Naive thymus-derived CD4-positive, alpha-beta T cell (primary cell): Measurements from ENCODE around the gene AXIN2. TPM values are rescaled to one million over a fixed set of nuclear protein-coding genes. Genes with fewer than 3 reads are reported as not detected.

Experiments used
- ATAC-seq: fragments of 150-1000 bp; cut with Tn5 transposase; 2 replicates; pipeline ENCODE4 v1.10.0; 2021; ENCODE audit warnings: mild to moderate bottlenecking, moderate library complexity
- CTCF ChIA-PET: fragments of 350-600 bp; sonication (Branson Sonifier 250); formaldehyde crosslinking; loops from one replicate; lab custom pipeline; 2021; ENCODE audit warnings: antibody characterized with exemption; lab: Charles Lee
- POLR2A ChIA-PET: fragments of 350-600 bp; sonication (Branson Sonifier 250); formaldehyde crosslinking; loops from one replicate; lab custom pipeline; 2021; ENCODE audit warnings: antibody characterized with exemption, inconsistent platforms; lab: Charles Lee
- DNase-seq, 9 donors: peaks; one replicate each; pipeline versions ENCODE4 v3.0.0 to v3.0.0-alpha.2; 2020 to 2022; ENCODE audit warnings: mixed read lengths in 1 of 9
- H3K27ac ChIP-seq: one replicate; pipeline ENCODE4 v1.7.0; 2013; ENCODE audit warnings: mild to moderate bottlenecking, low read depth, low read length, moderate library complexity
- H3K27me3 ChIP-seq, 2 donors: one replicate each; pipeline ENCODE4 v1.7.0; 2013; ENCODE audit warnings: low read length in 2 of 2, mild to moderate bottlenecking in 2 of 2, moderate library complexity in 2 of 2; ENCODE audit not compliant: control insufficient read depth in 2 of 2, insufficient read depth in 2 of 2
- H3K36me3 ChIP-seq, 3 experiments: 1 replicate in 2 of 3; 2 replicates in 1 of 3; pipeline ENCODE4 v1.7.0; 2013; ENCODE audit warnings: low read length in 3 of 3, mild to moderate bottlenecking in 3 of 3, moderate library complexity in 1 of 3; ENCODE audit not compliant: insufficient read depth in 3 of 3, control insufficient read depth in 2 of 3
- H3K4me1 ChIP-seq, 2 donors: one replicate each; pipeline ENCODE4 v1.7.0; 2013; ENCODE audit warnings: low read length in 2 of 2, mild to moderate bottlenecking in 2 of 2, moderate library complexity in 1 of 2; ENCODE audit not compliant: control insufficient read depth in 2 of 2, insufficient read depth in 2 of 2
- H3K4me3 ChIP-seq: 2 replicates; pipeline ENCODE4 v1.7.0; 2013; ENCODE audit warnings: mild to moderate bottlenecking, low read length
- H3K9me3 ChIP-seq, 3 experiments: 1 replicate in 2 of 3; 2 replicates in 1 of 3; pipeline ENCODE4 v1.7.0; 2013; ENCODE audit warnings: low read length in 3 of 3; ENCODE audit not compliant: control insufficient read depth in 2 of 3
- H3K27ac Mint-ChIP-seq, 9 donors: one replicate each; pipeline ENCODE4 v1.8.0; 2020 to 2022; ENCODE audit warnings: mixed read lengths in 9 of 9, mild to moderate bottlenecking in 8 of 9, moderate library complexity in 5 of 9, inconsistent platforms in 2 of 9
- H3K27me3 Mint-ChIP-seq, 5 donors: one replicate each; pipeline ENCODE4 v1.8.0; 2021 to 2022; ENCODE audit warnings: mixed read lengths in 5 of 5, mild to moderate bottlenecking in 1 of 5
- H3K36me3 Mint-ChIP-seq, 5 donors: one replicate each; pipeline ENCODE4 v1.8.0; 2020 to 2022; ENCODE audit warnings: mixed read lengths in 5 of 5, mild to moderate bottlenecking in 3 of 5, inconsistent platforms in 1 of 5
- H3K4me1 Mint-ChIP-seq, 7 donors: one replicate each; pipeline ENCODE4 v1.8.0; 2020 to 2022; ENCODE audit warnings: mixed read lengths in 7 of 7, mild to moderate bottlenecking in 3 of 7, inconsistent platforms in 1 of 7
- H3K4me3 Mint-ChIP-seq, 10 donors: one replicate each; pipeline ENCODE4 v1.8.0; 2020 to 2022; ENCODE audit warnings: mild to moderate bottlenecking in 10 of 10, mixed read lengths in 10 of 10, moderate library complexity in 6 of 10, inconsistent platforms in 2 of 10
- H3K9me3 Mint-ChIP-seq, 11 donors: one replicate each; pipeline ENCODE4 v1.8.0; 2020 to 2022; ENCODE audit warnings: mixed read lengths in 11 of 11, mild to moderate bottlenecking in 4 of 11, inconsistent platforms in 1 of 11, moderate library complexity in 1 of 11
- intact Hi-C, 2 donors: fragments of 100-400 bp; cut with micrococcal nuclease; formaldehyde crosslinking; loops; one replicate each; pipeline ENCODE4 v1.15.1; 2023
- polyA plus RNA-seq, 2 donors: library from polyadenylated mRNA; unstranded; fragments of 300-500 nt; fragmentation: Illumina TruSeq; gene quantifications; one replicate each; pipeline ENCODE4 v1.2.3, GENCODE V29; 2021
- total RNA-seq, 6 experiments: library from RNA in 5 of 6; stranded (reverse) in 5 of 6; gene quantifications; 1 replicate in 5 of 6; 2 replicates in 1 of 6; pipeline ENCODE4 v1.2.3 and lab custom pipeline; 2021 to 2026

The AXIN2 gene
- total and polyA plus RNA-seq, 7 experiments from 2014 or later: 7.4 to 63.4 (median 21.7) TPM

DNA sequence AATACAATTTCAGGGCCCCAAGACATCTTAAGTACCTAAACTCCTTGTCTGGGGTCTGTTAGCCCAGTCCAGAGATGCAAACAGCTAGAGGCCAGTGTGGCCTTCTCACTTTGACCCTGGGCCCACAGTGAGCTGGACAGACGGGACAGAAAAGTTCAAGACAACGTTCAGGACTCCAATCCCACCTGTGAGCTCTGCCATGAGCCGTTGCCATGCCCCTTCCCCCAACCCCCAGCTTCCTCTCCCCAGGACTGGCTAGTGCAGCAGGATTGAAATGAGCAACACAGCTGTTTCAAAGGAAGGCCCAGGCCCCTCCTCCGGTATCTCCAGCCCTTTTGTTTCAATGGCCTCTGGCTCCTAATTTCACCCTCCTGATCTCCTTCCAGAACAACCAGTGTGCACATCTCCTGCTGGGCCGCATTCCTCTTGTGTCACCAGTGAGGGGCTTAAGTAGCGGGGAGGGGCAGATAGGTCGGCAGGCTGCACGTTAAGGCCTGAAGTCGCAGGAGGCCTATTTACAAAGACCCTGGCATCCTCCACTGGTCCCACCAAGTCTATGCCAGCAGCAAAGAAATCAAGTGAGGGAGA is 11.3 kb downstream of the AXIN2 start:
- Mint-ChIP-seq H3K27ac (peak overlapping the region in 5 of 9 donors; percentile 25 to 81 (median 65)), H3K4me1 (peaks cover 21 to 86% (median 52%) of the 10 kb centered on the region in 7 donors)
- intact Hi-C loops: loop anchor here in 1 of 2 donors (10.0 kb wide), 1 partner anchor 125 kb away; no protein-coding TSS in a partner anchor

DNA sequence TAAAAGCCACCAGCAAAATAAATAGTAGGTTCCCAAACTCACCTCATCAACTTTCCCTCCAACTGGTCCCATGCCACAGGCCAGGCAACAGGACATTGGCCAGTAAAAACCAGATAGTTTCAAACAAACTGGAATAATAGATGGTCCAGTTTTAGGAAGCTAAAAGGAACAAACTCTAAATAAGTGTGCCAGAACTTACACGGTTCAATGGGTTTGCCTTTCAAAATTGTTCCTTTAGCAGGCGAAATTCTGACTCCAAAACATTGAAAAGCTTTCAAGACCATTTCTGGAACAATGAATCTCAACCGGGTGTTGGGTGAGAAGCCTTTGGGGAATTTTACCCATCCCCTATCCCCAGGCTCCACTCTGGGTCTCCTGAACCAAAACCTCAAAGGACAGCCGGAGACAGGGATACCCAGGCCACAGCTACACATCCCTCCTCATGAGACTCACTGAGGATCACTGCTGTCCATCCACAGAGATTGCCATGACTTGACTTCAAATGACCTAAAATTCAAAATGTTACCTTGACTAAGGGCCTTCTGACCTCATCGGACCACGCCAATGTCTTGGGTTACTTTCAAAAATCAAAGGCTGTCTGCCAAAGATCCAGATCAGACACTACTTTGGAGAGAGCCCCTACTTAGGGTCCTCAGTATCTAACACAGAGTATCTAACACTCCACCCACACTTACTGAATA is 13.0 kb downstream of the AXIN2 start:
- Mint-ChIP-seq H3K4me1 (peaks cover 21 to 98% (median 55%) of the 10 kb centered on the region in 7 donors), H3K4me3 (peak overlapping the region in 6 of 10 donors; percentile 19 to 70 (median 52)), H3K27me3 (peaks cover 0 to 16% (median 0%) of the 10 kb centered on the region in 5 donors), H3K36me3 (peaks cover 16 to 39% (median 38%) of the 10 kb centered on the region in 5 donors), H3K27ac (peak overlapping the region in 8 of 9 donors; percentile 34 to 88 (median 72)), H3K9me3 (no peaks in the 10 kb centered on the region)
- ChIA-PET POLR2A (no interaction called here), CTCF (no interaction called here)
- H3K9me3 ChIP-seq: no peaks in the 10 kb centered on the region
- intact Hi-C loops: no loop called here
- no peak for DNase-seq
- no peak overlapping the region for H3K4me3 ChIP-seq
- H3K4me1 ChIP-seq: peaks cover 0 to 63% of the 10 kb centered on the region in 2 donors
- peaks cover 0 to 65% (median 15%) of the 10 kb centered on the region in 3 experiments for H3K36me3 ChIP-seq
- H3K27me3 ChIP-seq: no peaks in the 10 kb centered on the region
- no peak for ATAC-seq
- peak overlapping the region; percentile 9 for H3K27ac ChIP-seq

More for the DNA sequence above, 11.3 kb downstream of the AXIN2 start:
- Mint-ChIP-seq H3K27me3 (peaks cover 0 to 22% (median 0%) of the 10 kb centered on the region in 5 donors), H3K4me3 (peak overlapping the region in 7 of 10 donors; percentile 6 to 69 (median 25)), H3K9me3 (no peaks in the 10 kb centered on the region), H3K36me3 (peaks cover 16 to 44% (median 34%) of the 10 kb centered on the region in 5 donors)
- Histone ChIP-seq H3K4me1 (peaks cover 5 to 65% of the 10 kb centered on the region in 2 donors), H3K27ac (no peak overlapping the region), H3K9me3 (no peaks in the 10 kb centered on the region), H3K4me3 (no peak overlapping the region), H3K36me3 (peaks cover 0 to 54% (median 15%) of the 10 kb centered on the region in 3 experiments), H3K27me3 (no peaks in the 10 kb centered on the region)
- POLR2A ChIA-PET: interaction anchor here (1.3 kb wide), 1 partner anchor 11 kb away, joined by 3 read pairs; no protein-coding TSS in a partner anchor
- ATAC-seq (no peak), DNase-seq (no peak)
- CTCF ChIA-PET: interaction anchor here (1.3 kb wide), 1 partner anchor 256 kb away, joined by 4 read pairs; no protein-coding TSS in a partner anchor

DNA sequence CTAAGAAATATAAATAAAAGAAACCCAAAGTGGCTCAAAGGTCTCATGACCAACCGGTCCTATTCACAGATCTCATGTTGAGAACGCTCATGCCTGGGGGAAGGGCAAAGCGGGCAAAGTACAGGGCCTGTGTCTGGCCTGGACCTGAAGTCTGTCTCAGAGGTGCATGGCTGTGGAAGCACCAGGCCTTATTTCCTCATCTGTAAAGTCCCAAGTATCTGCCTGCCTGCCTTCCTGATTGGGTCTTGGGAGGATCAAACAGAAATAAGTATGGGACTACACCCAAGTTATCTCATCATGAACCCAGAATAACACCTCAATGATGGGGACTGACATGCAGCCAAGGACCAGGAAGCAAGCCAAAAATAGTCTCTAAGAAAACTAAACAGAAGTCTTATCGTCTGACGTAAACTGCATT is 14.2 kb downstream of the AXIN2 start:
- H3K9me3 ChIP-seq: no peaks in the 10 kb centered on the region
- Mint-ChIP-seq H3K4me1 (peaks cover 16 to 96% (median 63%) of the 10 kb centered on the region in 7 donors), H3K27me3 (peaks cover 0 to 10% (median 0%) of the 10 kb centered on the region in 5 donors), H3K4me3 (peak overlapping the region; percentile 16 to 75 (median 59)), H3K27ac (peak overlapping the region; percentile 56 to 94 (median 84)), H3K36me3 (peaks cover 16 to 40% (median 35%) of the 10 kb centered on the region in 5 donors), H3K9me3 (no peaks in the 10 kb centered on the region)
- ChIA-PET POLR2A (no interaction called here), CTCF (no interaction called here)
- ATAC-seq (peak; percentile 82), DNase-seq (peak in 7 of 9 donors; percentile 33 to 69 (median 46))
- peaks cover 0 to 54% of the 10 kb centered on the region in 2 donors for H3K4me1 ChIP-seq
- peaks cover 0 to 72% (median 15%) of the 10 kb centered on the region in 3 experiments for H3K36me3 ChIP-seq
- no peaks in the 10 kb centered on the region for H3K27me3 ChIP-seq
- intact Hi-C loops: no loop called here
- H3K27ac ChIP-seq: peak overlapping the region; percentile 57
- no peak overlapping the region for H3K4me3 ChIP-seq

DNA sequence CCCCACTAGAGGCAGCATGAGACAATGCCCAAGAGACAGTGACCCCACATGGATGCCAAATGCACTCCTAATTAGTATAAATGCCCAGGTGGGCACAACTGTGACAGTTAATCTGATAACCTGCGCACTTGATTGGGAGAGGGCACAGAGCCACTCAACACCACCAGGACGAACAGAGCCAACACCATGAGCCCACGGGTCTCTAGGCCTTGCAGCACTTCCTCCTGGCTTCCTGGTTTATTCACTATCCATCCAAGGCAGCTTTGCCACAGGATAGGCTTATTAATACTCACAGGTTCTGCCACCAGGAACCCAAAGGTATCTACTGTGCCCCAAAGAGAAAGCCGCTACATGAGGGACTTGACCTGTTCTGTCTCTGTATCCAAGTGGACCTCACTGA is 14.9 kb downstream of the AXIN2 start:
- Histone ChIP-seq H3K9me3 (no peaks in the 10 kb centered on the region), H3K27me3 (no peaks in the 10 kb centered on the region), H3K36me3 (peaks cover 0 to 71% (median 17%) of the 10 kb centered on the region in 3 experiments), H3K4me3 (no peak overlapping the region), H3K4me1 (peaks cover 0 to 48% of the 10 kb centered on the region in 2 donors), H3K27ac (peak overlapping the region; percentile 57)
- ChIA-PET CTCF (no interaction called here), POLR2A (no interaction called here)
- Mint-ChIP-seq H3K4me1 (peaks cover 16 to 96% (median 67%) of the 10 kb centered on the region in 7 donors), H3K4me3 (peak overlapping the region in 7 of 10 donors; percentile 29 to 70 (median 51)), H3K27me3 (peaks cover 0 to 7% (median 0%) of the 10 kb centered on the region in 5 donors), H3K9me3 (peaks cover 0 to 1% (median 0%) of the 10 kb centered on the region in 11 donors), H3K27ac (peak overlapping the region in 7 of 9 donors; percentile 63 to 94 (median 86)), H3K36me3 (peaks cover 16 to 44% (median 33%) of the 10 kb centered on the region in 5 donors)
- intact Hi-C loops: no loop called here
- ATAC-seq (no peak), DNase-seq (no peak)

DNA sequence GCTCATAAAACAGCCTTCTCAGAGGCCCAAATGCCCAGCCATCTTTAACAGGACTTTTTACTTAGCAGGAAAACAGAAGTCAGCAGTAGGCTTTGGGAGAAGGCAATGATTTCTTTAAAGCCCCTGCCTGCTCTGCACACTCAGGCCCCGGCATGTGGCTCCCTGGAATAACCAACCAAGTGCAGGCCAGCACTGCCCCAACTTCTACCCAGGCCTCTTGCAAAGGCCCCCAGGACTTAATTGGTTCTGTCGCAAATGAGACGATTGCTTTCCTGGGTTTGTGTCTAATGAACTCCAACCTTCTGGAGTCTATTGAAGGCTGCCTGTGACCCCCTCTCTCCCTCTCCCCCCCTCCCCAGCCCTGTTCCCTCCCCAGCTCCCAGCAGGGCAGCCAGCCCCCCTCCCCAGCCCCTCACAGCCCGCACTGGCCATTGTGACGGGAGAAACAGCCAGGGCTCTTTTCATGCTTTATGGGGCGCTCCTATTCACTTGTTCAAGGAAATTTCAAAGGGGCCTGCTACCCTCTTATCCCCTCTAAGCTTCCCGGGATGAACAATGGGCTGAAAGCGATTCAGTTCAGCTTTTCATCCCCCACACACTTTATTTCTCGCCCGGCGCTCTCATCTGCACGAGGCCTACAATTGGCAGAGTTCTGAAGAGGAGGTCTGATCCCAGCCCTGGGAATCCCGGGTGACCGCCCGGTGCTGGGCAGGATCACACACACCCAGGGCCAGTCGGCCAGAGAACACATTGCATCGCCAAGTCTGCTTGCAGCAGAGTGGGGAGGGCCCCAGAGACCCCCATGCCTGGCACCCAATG is 15.5 kb downstream of the AXIN2 start:
- peaks cover 16 to 47% (median 35%) of the 10 kb centered on the region in 5 donors for H3K36me3 Mint-ChIP-seq
- H3K27ac ChIP-seq: peak overlapping the region; percentile 11
- ChIA-PET CTCF (no interaction called here), POLR2A (no interaction called here)
- H3K9me3 Mint-ChIP-seq: peaks cover 0 to 1% (median 0%) of the 10 kb centered on the region in 11 donors
- ATAC-seq (no peak), DNase-seq (no peak)
- H3K4me1 ChIP-seq: peaks cover 0 to 43% of the 10 kb centered on the region in 2 donors
- peaks cover 0 to 73% (median 21%) of the 10 kb centered on the region in 3 experiments for H3K36me3 ChIP-seq
- peaks cover 0 to 12% (median 0%) of the 10 kb centered on the region in 5 donors for H3K27me3 Mint-ChIP-seq
- H3K27me3 ChIP-seq: no peaks in the 10 kb centered on the region
- intact Hi-C loops: no loop called here
- no peak overlapping the region for H3K4me3 ChIP-seq
- no peaks in the 10 kb centered on the region for H3K9me3 ChIP-seq
- peak overlapping the region in 1 of 10 donors; percentile 20 for H3K4me3 Mint-ChIP-seq
- H3K4me1 Mint-ChIP-seq: peaks cover 16 to 96% (median 73%) of the 10 kb centered on the region in 7 donors
- H3K27ac Mint-ChIP-seq: peak overlapping the region in 5 of 9 donors; percentile 74 to 94 (median 84)

DNA sequence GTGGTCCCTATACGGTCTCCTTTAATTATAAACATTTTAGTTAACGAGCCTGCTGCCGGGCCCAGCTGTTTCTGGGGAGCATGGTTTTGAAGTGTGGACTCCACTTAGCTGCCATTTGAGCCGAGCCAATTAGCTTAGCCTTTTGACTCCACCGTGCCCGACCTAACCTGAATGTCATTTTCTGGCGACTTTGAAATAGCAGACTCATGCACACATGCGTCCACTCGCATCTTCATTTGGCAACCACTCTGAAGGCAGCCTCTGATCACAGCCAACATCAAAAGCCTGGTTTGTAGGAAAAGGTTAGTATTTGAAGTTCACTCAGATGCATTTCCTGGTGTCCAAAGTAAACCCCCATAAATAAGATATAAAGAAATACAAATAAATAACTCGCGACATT is 16.8 kb downstream of the AXIN2 start:
- ChIA-PET CTCF (no interaction called here), POLR2A (interaction anchor here (1.6 kb wide), 1 partner anchor 12 kb away, joined by 8 read pairs; no protein-coding TSS in a partner anchor)
- H3K9me3 ChIP-seq: no peaks in the 10 kb centered on the region
- H3K9me3 Mint-ChIP-seq: peaks cover 0 to 1% (median 0%) of the 10 kb centered on the region in 11 donors
- peaks cover 0 to 18% (median 0%) of the 10 kb centered on the region in 5 donors for H3K27me3 Mint-ChIP-seq
- H3K27me3 ChIP-seq: no peaks in the 10 kb centered on the region
- no peak overlapping the region for H3K27ac ChIP-seq
- peaks cover 16 to 51% (median 39%) of the 10 kb centered on the region in 5 donors for H3K36me3 Mint-ChIP-seq
- H3K4me3 ChIP-seq: no peak overlapping the region
- H3K36me3 ChIP-seq: peaks cover 0 to 72% (median 17%) of the 10 kb centered on the region in 3 experiments
- intact Hi-C loops: no loop called here
- peak overlapping the region in 6 of 9 donors; percentile 45 to 65 (median 56) for H3K27ac Mint-ChIP-seq
- DNase-seq (no peak), ATAC-seq (no peak)
- no peak overlapping the region for H3K4me3 Mint-ChIP-seq
- peaks cover 0 to 41% of the 10 kb centered on the region in 2 donors for H3K4me1 ChIP-seq
- H3K4me1 Mint-ChIP-seq: peaks cover 16 to 96% (median 81%) of the 10 kb centered on the region in 7 donors
